GM06990 (cell line): ENCODE measurements around the gene AGMO.

Source experiments
- DNase-seq: peaks from one replicate; pipeline ENCODE4 v3.0.0-alpha.2; 2011; ENCODE audit not compliant: insufficient read length; ENCODE audit errors: extremely low read depth
- H3K27me3 ChIP-seq: replicated peaks from 2 replicates; pipeline ENCODE4 v1.6.0; 2011; ENCODE audit warnings: low read length; ENCODE audit not compliant: control insufficient read depth, insufficient read depth
- H3K36me3 ChIP-seq: 2 replicates; pipeline ENCODE4 v1.5.1; 2011; ENCODE audit warnings: low read length; ENCODE audit not compliant: control insufficient read depth, insufficient read depth
- H3K4me3 ChIP-seq: replicated peaks from 2 replicates; pipeline ENCODE4 v1.5.1; 2011; ENCODE audit warnings: low read depth, mild to moderate bottlenecking, control low read depth, low read length
- TF ChIP-seq, protein P1 (sequence below): IDR thresholded peaks from 2 replicates; pipeline ENCODE4 v1.5.1; 2011; ENCODE audit warnings: low read length, control low read depth, mild to moderate bottlenecking, inconsistent platforms; ENCODE audit not compliant: insufficient read depth, poor library complexity, severe bottlenecking

The AGMO gene

DNA sequence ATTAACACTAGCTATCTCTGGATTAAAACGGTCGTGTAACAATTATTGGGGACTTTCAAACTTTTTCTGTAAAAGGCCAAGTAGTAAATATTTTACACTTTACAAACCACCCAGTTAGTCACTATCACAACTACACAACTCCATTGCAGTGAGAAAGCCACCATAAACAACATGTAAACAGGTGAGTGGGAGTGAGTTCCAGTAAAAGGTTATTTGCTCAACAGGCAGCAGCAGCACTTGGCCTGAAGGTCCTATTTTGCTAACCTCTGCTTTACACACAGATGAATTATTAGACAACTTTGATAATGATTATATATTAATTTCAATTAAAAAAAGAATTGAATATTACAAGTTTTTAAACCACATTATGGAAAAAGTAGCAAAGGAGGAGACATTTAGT is 15.8 kb upstream of the AGMO start:
- no peak for DNase-seq
- no peaks in the 10 kb centered on the region for H3K36me3 ChIP-seq
- TF ChIP-seq, protein P1, sequence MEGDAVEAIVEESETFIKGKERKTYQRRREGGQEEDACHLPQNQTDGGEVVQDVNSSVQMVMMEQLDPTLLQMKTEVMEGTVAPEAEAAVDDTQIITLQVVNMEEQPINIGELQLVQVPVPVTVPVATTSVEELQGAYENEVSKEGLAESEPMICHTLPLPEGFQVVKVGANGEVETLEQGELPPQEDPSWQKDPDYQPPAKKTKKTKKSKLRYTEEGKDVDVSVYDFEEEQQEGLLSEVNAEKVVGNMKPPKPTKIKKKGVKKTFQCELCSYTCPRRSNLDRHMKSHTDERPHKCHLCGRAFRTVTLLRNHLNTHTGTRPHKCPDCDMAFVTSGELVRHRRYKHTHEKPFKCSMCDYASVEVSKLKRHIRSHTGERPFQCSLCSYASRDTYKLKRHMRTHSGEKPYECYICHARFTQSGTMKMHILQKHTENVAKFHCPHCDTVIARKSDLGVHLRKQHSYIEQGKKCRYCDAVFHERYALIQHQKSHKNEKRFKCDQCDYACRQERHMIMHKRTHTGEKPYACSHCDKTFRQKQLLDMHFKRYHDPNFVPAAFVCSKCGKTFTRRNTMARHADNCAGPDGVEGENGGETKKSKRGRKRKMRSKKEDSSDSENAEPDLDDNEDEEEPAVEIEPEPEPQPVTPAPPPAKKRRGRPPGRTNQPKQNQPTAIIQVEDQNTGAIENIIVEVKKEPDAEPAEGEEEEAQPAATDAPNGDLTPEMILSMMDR = no peak
- H3K27me3 ChIP-seq = no peaks in the 10 kb centered on the region
- no peak overlapping the region for H3K4me3 ChIP-seq

DNA sequence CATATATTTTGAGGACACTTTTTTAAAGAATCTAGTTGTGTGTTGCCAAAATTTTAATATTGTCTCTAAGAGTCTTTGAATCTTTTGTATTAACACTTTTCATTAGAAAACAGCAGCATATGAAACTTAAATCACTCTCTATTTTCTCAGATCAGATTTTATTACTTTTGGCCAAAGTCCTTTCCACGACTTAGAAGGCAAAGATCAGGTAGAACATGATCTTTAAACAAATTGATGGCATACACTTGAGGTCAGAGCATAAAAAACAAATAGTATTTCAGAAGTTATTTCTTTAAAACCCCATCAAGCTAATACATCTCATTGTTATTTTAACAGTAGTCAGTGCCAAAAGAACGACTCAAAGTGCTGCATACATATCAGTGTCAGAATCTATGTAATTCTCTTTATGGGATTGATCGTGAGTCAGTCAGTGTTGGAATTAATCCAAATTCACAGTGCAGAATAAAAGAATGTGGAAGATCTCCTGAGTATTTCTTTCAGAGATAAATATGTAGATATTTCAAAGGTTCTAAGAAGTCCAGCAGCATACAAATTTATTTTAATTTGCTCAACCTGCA is 9.6 kb upstream of the AGMO start:
- Histone ChIP-seq H3K4me3 (no peak overlapping the region), H3K27me3 (no peaks in the 10 kb centered on the region), H3K36me3 (no peaks in the 10 kb centered on the region)
- DNase-seq = no peak
- TF ChIP-seq, protein P1 = no peak

DNA sequence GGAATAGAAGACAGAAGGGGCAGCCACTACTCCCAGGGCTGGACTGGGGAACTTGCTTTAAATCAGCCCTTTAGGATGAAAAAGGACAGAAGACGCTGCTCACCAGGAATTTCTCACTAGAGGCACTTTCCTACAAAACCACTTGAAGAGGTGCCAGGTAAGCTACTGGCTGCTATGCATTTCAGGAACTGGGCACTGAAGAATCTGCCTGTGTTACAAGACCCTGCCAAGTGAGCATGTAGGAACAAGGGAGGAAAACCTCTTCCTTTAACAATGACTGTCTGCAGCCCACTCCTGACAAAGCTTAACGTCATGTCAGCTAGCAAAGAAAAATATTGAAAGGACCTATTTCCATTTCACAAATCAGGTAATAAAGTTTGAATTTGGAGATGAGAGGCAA is 5.8 kb upstream of the AGMO start:
- Histone ChIP-seq H3K27me3 (no peaks in the 10 kb centered on the region), H3K4me3 (no peak overlapping the region), H3K36me3 (no peaks in the 10 kb centered on the region)
- TF ChIP-seq, protein P1 = no peak
- DNase-seq = no peak

DNA sequence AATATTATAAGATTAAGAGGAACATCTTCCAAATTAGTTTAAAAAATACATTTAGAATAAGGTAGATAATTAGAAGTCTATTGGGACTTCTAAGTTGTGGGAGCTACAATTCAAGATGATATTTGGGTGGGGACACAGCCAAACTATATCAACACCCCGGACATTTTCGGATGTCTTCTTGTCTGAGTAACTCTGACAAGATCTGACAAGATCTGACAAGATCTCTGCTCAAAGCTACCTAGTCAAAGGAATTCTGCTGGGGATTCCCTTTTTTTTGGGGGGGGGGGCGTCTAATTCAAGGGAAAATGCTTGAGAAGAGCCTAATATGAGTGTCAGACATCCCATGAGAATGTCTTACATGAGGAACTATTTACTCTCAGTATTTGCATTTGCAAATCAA is 5.2 kb upstream of the AGMO start:
- Histone ChIP-seq H3K4me3 (no peak overlapping the region), H3K27me3 (no peaks in the 10 kb centered on the region), H3K36me3 (no peaks in the 10 kb centered on the region)
- TF ChIP-seq, protein P1 = no peak
- no peak for DNase-seq

DNA sequence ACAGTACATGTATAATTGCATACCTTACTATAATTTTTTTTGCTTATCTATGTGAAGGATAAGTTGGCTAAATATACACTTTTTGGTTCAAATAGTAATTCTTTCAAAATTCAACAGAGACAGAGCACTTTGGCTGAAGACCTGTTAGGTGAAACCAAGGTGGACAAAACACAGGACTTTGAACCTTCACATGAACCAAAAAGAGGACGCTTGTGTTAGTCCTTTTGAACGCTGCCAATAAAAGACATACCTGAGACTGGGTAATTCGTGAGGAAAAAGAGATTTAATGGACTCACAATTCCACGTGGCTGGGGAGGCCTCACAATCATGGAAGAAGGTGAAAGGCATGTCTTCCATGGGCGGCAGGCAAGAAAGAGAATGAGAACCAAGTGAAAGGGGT is 4.7 kb upstream of the AGMO start:
- TF ChIP-seq, protein P1 = no peak
- H3K27me3 ChIP-seq = no peaks in the 10 kb centered on the region
- H3K4me3 ChIP-seq = no peak overlapping the region
- H3K36me3 ChIP-seq = no peaks in the 10 kb centered on the region
- no peak for DNase-seq

DNA sequence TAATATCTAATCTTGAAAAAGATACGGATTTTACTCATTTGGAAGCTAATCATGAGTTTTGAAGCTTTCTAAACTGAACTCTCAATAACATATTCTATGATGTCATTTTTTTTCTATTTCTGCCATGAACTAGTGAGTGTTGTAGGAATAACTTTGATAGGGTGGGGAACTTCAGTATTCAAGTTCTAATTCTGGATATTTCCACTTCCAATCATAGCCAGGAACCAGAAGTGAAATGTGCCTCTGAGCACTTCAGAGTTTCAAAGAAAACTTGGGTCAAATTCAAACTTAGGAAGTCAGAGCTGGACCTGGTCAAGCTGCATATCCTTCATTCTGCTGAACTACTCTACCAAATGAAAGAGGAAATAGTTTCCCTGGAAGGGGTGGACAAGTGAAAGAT is 847 bp downstream of the AGMO start:
- no peak overlapping the region for H3K4me3 ChIP-seq
- DNase-seq = no peak
- H3K27me3 ChIP-seq = no peaks in the 10 kb centered on the region
- H3K36me3 ChIP-seq = no peaks in the 10 kb centered on the region
- TF ChIP-seq, protein P1 = no peak
